MCF 10A (cell line): Measurements from ENCODE around the gene STT3B. TPM values are rescaled to one million over a fixed set of nuclear protein-coding genes. Genes with fewer than 3 reads are reported as not detected.
A peak's percentile ranks its signal among the peaks of the same experiment; 100 is the strongest.

Source experiments
- BruUV-seq: library from RNA; stranded (reverse); fragments of 400-500 nt; replicated peaks from 2 replicates; lab custom pipeline; 2021; lab: Mats Ljungman, UMichigan
- CTCF ChIA-PET: fragments of 300-600 bp; sonication (Branson Sonifier 250); formaldehyde crosslinking; extraction: SDS; loops from one replicate; lab custom pipeline; 2021; ENCODE audit warnings: antibody characterized with exemption, inconsistent platforms; lab: Yijun Ruan, JAX
- POLR2A ChIA-PET: fragments of 300-600, 350-650 bp; sonication (Branson Sonifier 250); formaldehyde crosslinking; extraction: SDS; loops from one replicate; lab custom pipeline; 2020; ENCODE audit warnings: antibody characterized with exemption, inconsistent platforms; lab: Yijun Ruan, JAX
- DNase-seq: peaks from one replicate; pipeline ENCODE4 v3.0.0-alpha.2; 2018; ENCODE audit not compliant: unreplicated experiment
- H3K27ac Mint-ChIP-seq: one replicate; pipeline ENCODE4 v1.8.0; 2022; ENCODE audit warnings: mild to moderate bottlenecking, low read depth, mixed read lengths; ENCODE audit not compliant: unreplicated experiment
- H3K27me3 Mint-ChIP-seq: one replicate; pipeline ENCODE4 v1.8.0; 2022; ENCODE audit warnings: mixed read lengths; ENCODE audit not compliant: insufficient read depth, unreplicated experiment
- H3K36me3 Mint-ChIP-seq: one replicate; pipeline ENCODE4 v1.8.0; 2022; ENCODE audit warnings: mild to moderate bottlenecking, moderate library complexity, mixed read lengths; ENCODE audit not compliant: insufficient read depth, unreplicated experiment
- H3K4me1 Mint-ChIP-seq: one replicate; pipeline ENCODE4 v1.8.0; 2022; ENCODE audit warnings: mixed read lengths; ENCODE audit not compliant: insufficient read depth, unreplicated experiment
- H3K4me3 Mint-ChIP-seq: one replicate; pipeline ENCODE4 v1.8.0; 2022; ENCODE audit warnings: mild to moderate bottlenecking, moderate library complexity, mixed read lengths; ENCODE audit not compliant: unreplicated experiment
- H3K9me3 Mint-ChIP-seq: one replicate; pipeline ENCODE4 v1.8.0; 2022; ENCODE audit warnings: mixed read lengths; ENCODE audit not compliant: unreplicated experiment
- intact Hi-C: fragments of 100-400 bp; cut with micrococcal nuclease; formaldehyde crosslinking; loops from 2 replicates; pipeline ENCODE4 v1.14.1; 2022
- total RNA-seq: library from RNA; stranded (reverse); gene quantifications from 2 replicates; pipeline ENCODE4 v1.2.3, GENCODE V29; 2022
- TF ChIP-seq, protein P1 (sequence below): fragments of 200-600 bp; IDR thresholded peaks from one replicate; pipeline ENCODE4 v1.8.0; 2022; ENCODE audit warnings: antibody characterized with exemption, mild to moderate bottlenecking; ENCODE audit not compliant: unreplicated experiment

STT3B gene
- total RNA-seq, 1 experiment from 2014 or later = 118 TPM

DNA sequence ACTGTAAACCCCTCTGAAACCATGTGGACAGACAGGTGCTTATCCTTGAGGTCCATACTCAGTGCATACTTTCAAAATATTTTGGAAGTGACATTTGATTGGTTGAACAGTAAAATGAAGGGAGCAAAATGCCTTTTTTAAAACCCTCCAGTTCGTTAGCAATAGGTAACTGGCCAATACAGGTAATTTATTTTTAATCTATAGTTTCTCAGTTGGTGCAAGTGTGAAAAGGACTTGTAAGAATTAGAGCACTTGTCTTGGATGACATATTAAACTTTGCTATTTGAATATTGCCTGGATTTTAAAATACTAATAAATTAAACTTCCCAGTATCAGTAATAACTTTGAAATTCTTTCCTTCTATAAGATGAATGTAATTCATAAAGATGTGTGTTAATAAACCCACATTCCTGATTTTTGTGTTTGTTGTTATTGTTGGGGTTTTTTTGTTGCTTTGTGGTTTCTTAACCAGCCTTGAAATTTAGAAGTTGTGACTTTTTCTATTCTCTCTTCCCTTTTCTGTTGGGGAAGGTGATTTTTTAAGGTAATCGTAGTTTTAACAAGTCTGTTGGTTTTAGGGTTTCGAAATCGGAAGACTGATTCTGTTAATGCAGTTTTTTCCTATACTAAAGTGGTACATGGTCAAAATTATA, 90.0 kb downstream of the STT3B start:
- intact Hi-C loops = no loop called here
- H3K36me3 Mint-ChIP-seq = peaks cover 75% of the 10 kb centered on the region
- ChIA-PET CTCF (no interaction called here), POLR2A (no interaction called here)
- no peaks in the 10 kb centered on the region for H3K4me1 Mint-ChIP-seq
- TF ChIP-seq, protein P1, sequence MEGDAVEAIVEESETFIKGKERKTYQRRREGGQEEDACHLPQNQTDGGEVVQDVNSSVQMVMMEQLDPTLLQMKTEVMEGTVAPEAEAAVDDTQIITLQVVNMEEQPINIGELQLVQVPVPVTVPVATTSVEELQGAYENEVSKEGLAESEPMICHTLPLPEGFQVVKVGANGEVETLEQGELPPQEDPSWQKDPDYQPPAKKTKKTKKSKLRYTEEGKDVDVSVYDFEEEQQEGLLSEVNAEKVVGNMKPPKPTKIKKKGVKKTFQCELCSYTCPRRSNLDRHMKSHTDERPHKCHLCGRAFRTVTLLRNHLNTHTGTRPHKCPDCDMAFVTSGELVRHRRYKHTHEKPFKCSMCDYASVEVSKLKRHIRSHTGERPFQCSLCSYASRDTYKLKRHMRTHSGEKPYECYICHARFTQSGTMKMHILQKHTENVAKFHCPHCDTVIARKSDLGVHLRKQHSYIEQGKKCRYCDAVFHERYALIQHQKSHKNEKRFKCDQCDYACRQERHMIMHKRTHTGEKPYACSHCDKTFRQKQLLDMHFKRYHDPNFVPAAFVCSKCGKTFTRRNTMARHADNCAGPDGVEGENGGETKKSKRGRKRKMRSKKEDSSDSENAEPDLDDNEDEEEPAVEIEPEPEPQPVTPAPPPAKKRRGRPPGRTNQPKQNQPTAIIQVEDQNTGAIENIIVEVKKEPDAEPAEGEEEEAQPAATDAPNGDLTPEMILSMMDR = no peak
- no peak for DNase-seq
- no peaks in the 10 kb centered on the region for H3K27me3 Mint-ChIP-seq
- BruUV-seq = no TSS peak
- H3K27ac Mint-ChIP-seq = no peak overlapping the region
- H3K9me3 Mint-ChIP-seq = no peaks in the 10 kb centered on the region
- H3K4me3 Mint-ChIP-seq = no peak overlapping the region

DNA sequence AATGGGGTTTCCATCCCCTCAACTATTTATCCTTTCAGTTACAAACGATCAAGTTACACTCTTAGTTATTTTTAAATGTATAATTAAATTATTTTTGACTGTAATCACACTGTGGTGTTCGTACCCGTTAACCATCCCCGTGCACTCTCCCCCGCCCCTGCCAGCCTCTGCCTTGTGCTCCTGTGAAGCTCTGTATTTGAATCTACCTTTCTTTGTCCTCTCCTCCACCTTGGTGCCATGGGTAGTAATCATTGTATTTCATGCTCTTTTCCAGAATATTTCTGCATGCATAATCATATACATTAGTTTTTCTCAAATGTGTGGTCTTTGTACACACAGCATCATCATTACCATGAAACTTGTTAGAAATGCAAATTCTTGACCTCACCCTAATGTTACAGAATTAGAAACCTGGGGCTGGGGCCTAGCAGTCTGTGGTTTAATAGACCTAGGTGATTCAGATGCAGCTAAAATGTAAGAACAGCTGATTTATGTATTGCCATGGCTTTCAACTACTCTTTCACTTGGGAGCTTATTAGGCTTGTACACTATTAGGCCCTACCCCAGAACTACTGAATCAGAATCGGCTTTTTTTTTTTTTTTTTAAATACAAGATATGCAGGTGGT, 91.5 kb downstream of the STT3B start:
- BruUV-seq = no TSS peak
- no peaks in the 10 kb centered on the region for H3K27me3 Mint-ChIP-seq
- DNase-seq = no peak
- POLR2A ChIA-PET = no interaction called here
- intact Hi-C loops = no loop called here
- CTCF ChIA-PET = interaction anchor here (1.1 kb wide), 1 partner anchor 9 kb away, joined by 3 read pairs; no protein-coding TSS in a partner anchor
- TF ChIP-seq, protein P1 = no peak
- H3K27ac Mint-ChIP-seq = peak overlapping the region; percentile 28
- H3K9me3 Mint-ChIP-seq = no peaks in the 10 kb centered on the region
- H3K4me3 Mint-ChIP-seq = no peak overlapping the region
- peaks cover 76% of the 10 kb centered on the region for H3K36me3 Mint-ChIP-seq
- H3K4me1 Mint-ChIP-seq = no peaks in the 10 kb centered on the region

DNA sequence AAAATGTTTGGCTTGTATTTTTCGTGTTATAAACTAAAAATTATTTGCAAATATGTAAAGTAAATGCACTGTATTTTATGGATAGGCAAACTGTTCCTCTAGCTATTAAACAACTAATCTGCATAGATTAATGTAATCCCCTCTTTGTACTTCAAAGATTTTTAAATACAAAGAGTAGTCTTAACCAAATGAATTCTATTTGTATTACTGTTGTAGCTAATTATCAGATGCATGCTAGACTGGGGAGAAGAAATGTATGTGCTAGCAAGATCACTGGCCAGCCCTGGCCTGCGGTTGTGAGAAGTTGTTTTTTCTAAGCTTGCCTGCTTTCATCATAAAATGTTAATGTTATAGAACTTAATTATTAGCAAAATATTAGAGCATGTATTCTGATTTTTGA, 92.6 kb downstream of the STT3B start:
- TF ChIP-seq, protein P1 = no peak
- Mint-ChIP-seq H3K9me3 (no peaks in the 10 kb centered on the region), H3K27me3 (no peaks in the 10 kb centered on the region), H3K36me3 (peaks cover 73% of the 10 kb centered on the region), H3K4me1 (no peaks in the 10 kb centered on the region), H3K27ac (no peak overlapping the region), H3K4me3 (no peak overlapping the region)
- ChIA-PET POLR2A (no interaction called here), CTCF (interaction anchor here (0.7 to 1.1 kb wide), 3 partner anchors 8 to 518 kb away, joined by 3 to 5 read pairs (median 3); no protein-coding TSS in a partner anchor)
- no TSS peak for BruUV-seq
- intact Hi-C loops = no loop called here
- no peak for DNase-seq

DNA sequence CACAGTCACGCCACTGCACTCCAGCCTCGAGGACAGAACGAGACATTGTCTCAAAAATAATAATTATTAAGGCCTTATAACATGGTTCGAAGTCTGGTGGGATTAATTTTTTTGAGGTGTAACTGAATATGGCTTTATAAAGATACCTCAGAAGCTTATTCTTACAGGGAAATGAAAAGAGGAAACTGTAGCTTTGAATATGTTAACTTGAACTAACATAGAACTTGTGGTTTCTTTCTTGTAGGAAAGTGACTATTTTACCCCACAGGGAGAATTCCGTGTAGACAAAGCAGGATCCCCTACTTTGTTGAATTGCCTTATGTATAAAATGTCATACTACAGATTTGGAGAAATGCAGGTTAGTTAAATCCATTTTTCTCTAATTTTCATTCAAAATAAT, 96.3 kb downstream of the STT3B start:
- BruUV-seq = no TSS peak
- Mint-ChIP-seq H3K9me3 (no peaks in the 10 kb centered on the region), H3K4me3 (no peak overlapping the region), H3K27me3 (no peaks in the 10 kb centered on the region), H3K4me1 (peaks cover under 1% of the 10 kb centered on the region), H3K36me3 (peaks cover 83% of the 10 kb centered on the region), H3K27ac (no peak overlapping the region)
- CTCF ChIA-PET = no interaction called here
- no peak for DNase-seq
- intact Hi-C loops = no loop called here
- TF ChIP-seq, protein P1 = no peak
- POLR2A ChIA-PET = interaction anchor here (0.8 kb wide), 1 partner anchor 31 kb away, joined by 3 read pairs; no protein-coding TSS in a partner anchor
